HepG2 (cell line): ENCODE data around the gene TTC39B. TPM values are rescaled to one million over a fixed set of nuclear protein-coding genes. Genes with fewer than 3 reads are reported as not detected.

Experiments
- ATAC-seq: fragments of 200-7000 bp; cut with Tn5 transposase; 3 replicates; pipeline ENCODE4 v1.9.1; 2020; ENCODE audit warnings: mild to moderate bottlenecking, moderate library complexity
- BruUV-seq: library from RNA; stranded (reverse); fragments of 400-500 nt; replicated peaks from 2 replicates; lab custom pipeline; 2021; lab: Mats Ljungman, UMichigan
- CTCF ChIA-PET: fragments of 300-600 bp; formaldehyde crosslinking; extraction: SDS; loops from one replicate; lab custom pipeline; 2021; ENCODE audit warnings: low total read pairs, inconsistent platforms, low intra/inter-chr PET ratio; lab: Yijun Ruan, JAX
- POLR2A ChIA-PET: fragments of 350-600 bp; sonication (Branson Sonifier 250); formaldehyde crosslinking; loops from one replicate; lab custom pipeline; 2020; ENCODE audit warnings: antibody characterized with exemption, inconsistent platforms; lab: Yijun Ruan, JAX
- DNase-seq: peaks from one replicate; pipeline ENCODE4 v3.0.0-alpha.2; 2015; ENCODE audit warnings: low spot score
- FAIRE-seq: peaks from 3 replicates; lab custom pipeline; 2011; peaks lifted over from hg19 to GRCh38; lab: Jason Lieb, UNC
- H2AFZ ChIP-seq: one replicate; pipeline ENCODE4 v1.6.1; 2011; ENCODE audit warnings: low read length, inconsistent platforms
- H3K27ac ChIP-seq: fragments of 300-600 bp; 3 replicates; pipeline ENCODE4 v1.8.0; 2011; ENCODE audit warnings: mixed run types, mild to moderate bottlenecking, mixed read lengths, low read length, inconsistent platforms; ENCODE audit not compliant: insufficient read depth; ENCODE audit errors: extremely low read length
- H3K27me3 ChIP-seq, 2 experiments: fragments of 200-600 bp in 1 of 2; 2 replicates in 1 of 2; 3 replicates in 1 of 2; pipeline versions ENCODE4 v1.6.0 to v1.8.0; 2011; ENCODE audit warnings: low read length in 2 of 2, mild to moderate bottlenecking in 2 of 2, moderate library complexity in 2 of 2, inconsistent platforms in 1 of 2; ENCODE audit not compliant: insufficient read depth in 2 of 2, control insufficient read depth in 1 of 2
- H3K36me3 ChIP-seq, 2 experiments: fragments of 200-600 bp in 1 of 2; replicated peaks in 1 of 2; 2 replicates in 1 of 2; 3 replicates in 1 of 2; pipeline versions ENCODE4 v1.5.1 to v1.8.0; 2011; ENCODE audit warnings: low read length in 2 of 2, inconsistent platforms in 1 of 2; ENCODE audit not compliant: insufficient read depth in 2 of 2, control insufficient read depth in 1 of 2
- H3K4me1 ChIP-seq: 2 replicates; pipeline ENCODE4 v1.5.1; 2012; ENCODE audit warnings: low read length, inconsistent platforms; ENCODE audit not compliant: insufficient read depth
- H3K4me2 ChIP-seq: 2 replicates; pipeline ENCODE4 v1.6.0; 2011; ENCODE audit warnings: low read depth, low read length, inconsistent platforms
- H3K4me3 ChIP-seq, 3 experiments: fragments of 200-600 bp in 1 of 3; sonication (generic), shearing (Covaris generic) in 1 of 3; replicated peaks in 1 of 3; 2 replicates each; pipeline ENCODE4 v1.5.1; 2011 to 2016; ENCODE audit warnings: low read length in 3 of 3, inconsistent platforms in 2 of 3, low read depth in 2 of 3, mild to moderate bottlenecking in 2 of 3, control low read depth in 1 of 3, mixed read lengths in 1 of 3; ENCODE audit not compliant: insufficient read depth in 1 of 3
- H3K79me2 ChIP-seq: one replicate; pipeline ENCODE4 v1.6.1; 2011; ENCODE audit warnings: low read length, inconsistent platforms; ENCODE audit not compliant: insufficient read depth
- H3K9ac ChIP-seq: 2 replicates; pipeline ENCODE4 v1.6.0; 2011; ENCODE audit warnings: mild to moderate bottlenecking, low read depth, low read length, inconsistent platforms; ENCODE audit not compliant: insufficient read depth
- H3K9me3 ChIP-seq: 2 replicates; pipeline ENCODE4 v1.5.1; 2012; ENCODE audit warnings: mild to moderate bottlenecking, low read length
- H4K20me1 ChIP-seq: 2 replicates; pipeline ENCODE4 v1.6.0; 2011; ENCODE audit warnings: inconsistent platforms, mild to moderate bottlenecking, low read length, moderate library complexity; ENCODE audit not compliant: insufficient read depth
- ARNT ChIP-seq: fragments of 450-650 bp; IDR thresholded peaks from 2 replicates; pipeline ENCODE4 v1.6.1; 2017
- FOXA1 ChIP-seq, 2 experiments: fragments of 450-650 bp in 1 of 2; sonication (generic) in 1 of 2; formaldehyde crosslinking in 1 of 2; IDR thresholded peaks; 2 replicates each; pipeline versions ENCODE4 v1.4.0 to v1.6.1; 2016 to 2020; ENCODE audit warnings: missing genetic modification reagents in 1 of 2
- FOXA3 ChIP-seq: IDR thresholded peaks from 2 replicates; pipeline ENCODE4 v1.6.1; 2016; ENCODE audit warnings: missing genetic modification reagents, missing compliant biosample characterization
- HNF4A ChIP-seq: sonication (generic); formaldehyde crosslinking; IDR thresholded peaks from 2 replicates; pipeline ENCODE4 v1.4.0; 2020; ENCODE audit warnings: missing genetic modification reagents
- JDP2 ChIP-seq: sonication (generic); formaldehyde crosslinking; IDR thresholded peaks from 2 replicates; pipeline ENCODE4 v1.8.1; 2022; ENCODE audit warnings: missing genetic modification reagents, borderline replicate concordance
- KAT2B ChIP-seq: fragments of 150-350 bp; IDR thresholded peaks from 2 replicates; pipeline ENCODE4 v1.6.1; 2014; ENCODE audit warnings: low read depth, low read length, borderline replicate concordance
- PBX2 ChIP-seq: IDR thresholded peaks from 2 replicates; pipeline ENCODE4 v1.6.1; 2016; ENCODE audit warnings: control low read depth
- SNRNP70 ChIP-seq: fragments of 200-400 bp; formaldehyde crosslinking; IDR thresholded peaks from 2 replicates; pipeline ENCODE4 v1.6.1; 2017; ENCODE audit warnings: mild to moderate bottlenecking, low read depth, low read length, moderate library complexity
- USF2 ChIP-seq, 2 experiments: sonication (generic) in 1 of 2; formaldehyde crosslinking in 1 of 2; IDR thresholded peaks; 2 replicates each; pipeline versions ENCODE4 v1.5.1 to v1.6.1; 2011 to 2020; ENCODE audit warnings: borderline replicate concordance in 1 of 2, low read depth in 1 of 2, low read length in 1 of 2, mild to moderate bottlenecking in 1 of 2, missing genetic modification reagents in 1 of 2, moderate library complexity in 1 of 2
- ZNF350 ChIP-seq: sonication (generic); formaldehyde crosslinking; IDR thresholded peaks from 2 replicates; pipeline ENCODE4 v1.4.0; 2020; ENCODE audit warnings: mild to moderate bottlenecking, low read depth, missing genetic modification reagents, borderline replicate concordance
- ZNF570 ChIP-seq: sonication (generic); formaldehyde crosslinking; IDR thresholded peaks from 2 replicates; pipeline ENCODE4 v1.4.0; 2020; ENCODE audit warnings: mild to moderate bottlenecking, missing genetic modification reagents, borderline replicate concordance
- ZNF788 ChIP-seq: sonication (generic); formaldehyde crosslinking; IDR thresholded peaks from 2 replicates; pipeline ENCODE4 v1.5.0; 2020; ENCODE audit warnings: mild to moderate bottlenecking, missing genetic modification reagents, borderline replicate concordance
- WGBS: methylation state at CpG from one replicate; pipeline ENCODE4 v1.1.6; 2017; ENCODE audit warnings: low lambda C conversion rate; 5-methylcytosine and 5-hydroxymethylcytosine counted together
- in situ Hi-C: cut with HindIII; loops from 2 replicates; pipeline ENCODE4 v1.10.0; 2017; ENCODE audit warnings: low pct_unique_long_range_greater_than_20kb; ENCODE audit not compliant: extremely low pct_ligation_motif_present
- intact Hi-C: fragments of 100-400 bp; cut with micrococcal nuclease; formaldehyde crosslinking; loops from one replicate; pipeline ENCODE4 v1.10.0; 2022; ENCODE audit not compliant: unreplicated experiment
- polyA plus RNA-seq, 8 experiments: library from polyadenylated mRNA; depleted of rRNA in 3 of 8; stranded (reverse) in 7 of 8; unstranded in 1 of 8; fragments of >200 nt; fragmentation: Illumina TruSeq in 4 of 8; extraction: Trizol in 4 of 8; gene quantifications; 2 replicates each; pipeline versions ENCODE4 v1.2.1 to v1.2.3, GENCODE V29; 2011 to 2016; ENCODE audit warnings: low read depth in 4 of 8, missing spikeins in 1 of 8, mixed read lengths in 1 of 8; ENCODE audit not compliant: insufficient read depth in 1 of 8
- total RNA-seq, 5 experiments: library from RNA; depleted of rRNA; stranded (reverse); fragments of >200 nt; fragmentation: Illumina TruSeq; extraction: Trizol; gene quantifications; 2 replicates each; pipeline ENCODE4 v1.2.3, GENCODE V29; 2016; ENCODE audit warnings: low read depth in 1 of 5

Gene TTC39B
- total and polyA plus RNA-seq, 2 of the 13 experiments (the other 11 are each of a cell fraction or from before 2014, with no cell fraction given), result 14.3 to 19.4 TPM

DNA sequence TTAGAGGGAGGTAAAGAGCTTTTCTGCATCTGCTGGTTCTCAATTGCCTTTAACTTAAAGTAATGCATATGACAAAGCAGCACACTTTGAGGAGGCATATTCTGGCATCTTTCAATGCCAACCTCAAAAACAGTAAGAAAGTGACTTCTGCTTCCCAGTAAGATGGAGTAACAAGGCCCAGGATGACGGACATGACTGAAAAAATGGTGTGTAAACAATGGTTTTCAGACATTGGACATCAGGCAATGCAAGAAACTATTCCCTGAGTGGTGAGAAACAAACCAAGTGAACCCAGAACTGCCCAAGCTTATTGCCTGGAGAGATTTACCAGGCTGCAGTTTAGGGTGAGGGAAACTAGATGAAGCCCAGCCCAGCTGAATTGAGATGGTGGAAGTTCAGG is 39.8 kb upstream of the TTC39B start:
- POLR2A ChIA-PET, result no interaction called here
- no peak overlapping the region for H3K4me3 ChIP-seq
- ATAC-seq, result peak; percentile 35
- H3K79me2 ChIP-seq, result no peaks in the 10 kb centered on the region
- in situ Hi-C loops, result no loop called here
- no peak for FAIRE-seq
- no peaks in the 10 kb centered on the region for H3K9me3 ChIP-seq
- peak; percentile 30 for DNase-seq
- H3K27ac ChIP-seq, result peak overlapping the region; percentile 47
- H3K4me2 ChIP-seq, result no peak overlapping the region
- CTCF ChIA-PET, result no interaction called here
- TF ChIP-seq ZNF570 (CRISPR knock-in tag) (no peak), HNF4A (peak; percentile 14; the same call in 1 of the 2 replicates), FOXA3 (CRISPR knock-in tag) (peak; percentile 35; the same call in 1 of the 2 replicates), KAT2B (no peak), SNRNP70 (no peak), ZNF350 (CRISPR knock-in tag) (no peak), USF2 (IDR thresholded peaks at IDR 0.05; ENCODE audit: low read depth, low read length) (no peak), USF2 (CRISPR knock-in tag; IDR thresholded peaks at IDR 0.05; ENCODE audit: borderline replicate concordance) (no peak), JDP2 (CRISPR knock-in tag) (no peak), ZNF788 (no peak), FOXA1 (IDR thresholded peaks at IDR 0.05) (no peak), FOXA1 (CRISPR knock-in tag; IDR thresholded peaks at IDR 0.05) (peak; percentile 66), PBX2 (CRISPR knock-in tag) (peak; percentile 50; the same call in 1 of the 2 replicates), ARNT (no peak)
- TF ChIP-seq, all 625 proteins: peak for 4
- H3K9ac ChIP-seq, result peak overlapping the region; percentile 1; the same call in 1 of the 2 replicates
- no TSS peak for BruUV-seq
- H3K36me3 ChIP-seq, result no peaks in the 10 kb centered on the region
- intact Hi-C loops, result no loop called here
- H2AFZ ChIP-seq, result peak overlapping the region; percentile 61
- 0% methylated on average over 1 of the region's 1 CpG for WGBS
- H4K20me1 ChIP-seq, result no peaks in the 10 kb centered on the region
- no peaks in the 10 kb centered on the region for H3K27me3 ChIP-seq
- H3K4me1 ChIP-seq, result peaks cover 72% of the 10 kb centered on the region
